ENCODE measurements around the gene VSTM4.

- no peak for TF ChIP-seq EZH2 (IDR thresholded peaks at IDR 0.05; ENCODE audit: insufficient read depth, poor library complexity, severe bottlenecking)
- TF ChIP-seq EZH2phosphoT487 (IDR thresholded peaks at IDR 0.05; ENCODE audit: insufficient read depth, low read depth): no peak
Observed at GRCh38 chr10:49029666-49030065, 85.7 kb downstream of the VSTM4 start.
